Activated CD4-positive, CD25-positive, alpha-beta regulatory T cell treated with anti-CD3 and anti-CD28 coated beads, Interleukin-2, amount 50 U/mL, for 24 hours (primary cell): ENCODE data around the gene CD79A.
A peak's percentile ranks its signal among the peaks of the same experiment; 100 is the strongest.

Experiments
- ATAC-seq, 2 donors: fragments of 150-1000 bp; cut with Tn5 transposase; one replicate each; pipeline ENCODE4 v1.10.0; 2021; ENCODE audit warnings: mild to moderate bottlenecking in 1 of 2, moderate library complexity in 1 of 2

Gene CD79A

DNA sequence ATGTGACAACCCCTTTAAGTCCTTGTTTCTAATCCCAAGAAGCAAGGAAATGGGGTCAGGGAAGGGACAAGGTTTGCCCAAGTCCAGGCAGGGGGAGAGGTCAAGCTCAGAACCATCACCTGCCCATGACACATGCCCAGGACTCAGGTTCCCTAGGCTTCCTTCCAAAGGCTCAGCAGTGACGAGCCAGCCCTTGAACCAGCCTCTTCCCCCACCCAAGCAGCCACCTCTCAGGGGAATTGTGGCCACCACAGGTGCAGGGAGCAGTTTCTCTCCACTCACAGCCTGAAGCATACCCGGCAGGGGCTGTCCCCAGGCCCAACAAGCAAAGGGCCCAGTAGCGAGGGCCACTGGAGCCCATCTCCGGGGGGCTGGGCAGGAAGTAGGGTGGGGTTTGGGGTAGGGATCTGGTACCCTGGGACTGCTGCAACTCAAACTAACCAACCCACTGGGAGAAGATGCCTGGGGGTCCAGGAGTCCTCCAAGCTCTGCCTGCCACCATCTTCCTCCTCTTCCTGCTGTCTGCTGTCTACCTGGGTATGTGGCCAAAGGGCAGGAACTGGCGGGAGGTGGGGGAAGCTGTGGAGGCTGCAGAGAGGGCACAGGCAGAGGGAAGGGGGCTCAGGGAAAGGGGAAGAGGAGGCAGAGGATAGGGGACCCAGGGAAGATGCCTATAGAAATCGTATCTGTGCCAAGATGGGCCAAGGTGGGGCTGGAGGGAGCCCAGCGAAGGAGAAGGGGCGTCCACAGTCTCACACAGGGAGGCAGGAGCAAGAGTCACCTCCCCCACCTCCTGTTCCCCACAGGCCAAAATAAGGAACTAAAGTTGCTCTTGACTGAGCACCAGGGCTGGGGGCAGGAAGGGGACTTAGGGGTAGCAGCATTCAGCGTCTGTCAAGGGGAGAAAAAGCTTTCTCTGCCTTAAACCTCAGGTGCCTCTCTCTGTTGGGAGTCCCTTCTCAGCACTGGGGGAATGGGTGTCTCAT is at the start of gene CD79A:
CD79A (plus strand) TSS at position 433 of the 986 bp plus-strand sequence; CDS start at position 459, 26 bp downstream.
- peak; percentile 17 to 24 for ATAC-seq

DNA sequence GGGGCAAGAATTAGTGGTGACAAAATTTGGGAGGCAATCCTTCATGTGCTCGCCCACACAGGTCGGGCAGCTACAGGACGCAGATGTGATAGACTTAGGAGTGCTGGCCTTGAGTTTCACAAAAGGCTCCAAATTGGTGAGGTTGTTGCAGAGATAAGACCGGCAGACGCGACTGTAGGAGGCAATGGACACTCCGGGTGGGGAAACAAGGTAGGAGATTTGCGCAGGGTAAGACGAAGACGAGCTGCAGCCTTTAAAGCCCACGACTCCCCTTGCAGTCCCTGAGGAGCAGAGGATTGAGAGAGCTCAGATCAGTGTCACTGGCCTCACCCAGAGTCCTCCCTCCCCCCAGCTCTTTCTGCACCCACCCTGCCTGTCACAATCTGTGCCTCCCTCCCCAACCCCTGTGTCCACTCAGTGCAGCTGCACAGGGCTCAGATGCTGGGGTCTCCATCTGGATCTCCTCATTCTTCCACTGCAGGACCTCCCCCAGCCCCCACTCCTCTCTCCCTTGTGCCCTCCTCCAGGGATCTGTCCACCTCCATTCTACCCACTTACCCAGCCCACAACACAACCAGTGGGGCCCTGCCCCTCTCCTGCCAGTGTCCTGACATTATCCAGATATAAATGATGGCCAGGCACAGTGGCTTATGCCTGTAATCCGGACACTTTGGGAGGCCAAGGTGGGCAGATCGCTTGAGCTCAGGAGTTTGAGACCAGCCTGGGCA is 38.9 kb upstream of the CD79A start:
- no peak for ATAC-seq

DNA sequence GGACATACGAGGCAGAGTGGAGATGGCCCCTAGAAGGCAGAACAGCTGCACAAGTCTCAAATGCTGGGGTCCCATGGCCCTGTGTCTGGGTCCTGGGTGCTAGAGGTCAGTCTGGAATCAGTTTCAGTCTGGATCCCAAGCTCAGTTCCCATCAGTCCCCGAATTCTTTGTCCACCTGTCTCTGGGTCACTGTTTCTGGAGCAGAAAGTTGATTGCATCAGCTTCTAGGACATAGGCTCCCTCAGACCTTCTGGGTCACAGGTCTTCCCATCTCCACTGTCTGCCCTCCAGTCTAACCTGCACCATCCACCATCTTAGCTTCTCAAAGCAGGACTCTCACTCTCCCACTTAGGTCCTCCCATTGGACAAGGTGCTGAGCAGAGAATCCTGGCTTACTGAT is 37.9 kb upstream of the CD79A start:
- no peak for ATAC-seq

DNA sequence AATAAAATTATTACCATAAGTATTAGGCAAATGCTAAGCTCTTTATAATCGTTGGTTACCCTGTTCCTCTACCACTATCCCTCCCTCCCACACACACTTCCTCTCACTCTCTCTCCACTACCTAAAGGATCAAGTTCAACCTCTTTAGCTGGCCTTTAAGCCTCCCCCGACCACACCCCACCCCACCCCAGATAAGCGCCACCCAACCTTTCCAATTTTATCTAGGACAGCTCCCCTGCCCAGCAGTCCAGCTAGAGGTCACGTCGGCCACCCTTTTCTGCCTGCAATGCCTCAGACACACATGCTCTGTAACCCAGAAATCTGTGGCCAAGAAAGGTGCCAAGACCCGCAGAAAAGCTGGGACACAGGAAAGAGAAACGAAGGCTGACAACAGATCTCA is 33.7 kb upstream of the CD79A start:
- no peak for ATAC-seq

DNA sequence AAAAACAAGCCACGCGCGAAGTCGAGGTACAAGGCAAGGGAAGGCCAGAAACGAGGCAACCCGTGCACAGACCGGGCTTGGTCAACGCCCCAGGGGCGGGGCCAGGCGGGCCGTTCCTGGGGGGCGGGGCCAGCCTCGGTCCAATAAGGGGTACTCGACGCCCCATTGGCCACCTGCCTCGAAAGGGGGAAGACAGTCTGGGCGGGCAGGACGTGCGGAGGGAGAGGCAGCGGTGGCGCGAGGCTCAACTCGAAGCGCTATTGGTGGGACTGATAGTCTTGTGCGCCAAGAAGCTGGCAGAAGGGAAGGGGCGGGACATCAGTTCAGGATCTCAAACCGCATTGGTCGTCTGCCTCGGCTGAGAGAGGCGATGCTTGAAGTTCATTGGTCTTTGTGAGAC is 32.5 kb upstream of the CD79A start, which contains the start of gene LYPD4:
LYPD4 (minus strand) TSS at position 83 of the 400 bp plus-strand sequence. CDS start 5,398 bp downstream, outside the sequence.
- ATAC-seq = no peak

DNA sequence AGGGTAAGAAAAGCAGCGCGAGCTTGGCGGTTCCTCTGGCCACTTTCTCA is 32.3 kb upstream of the CD79A start, which contains the start of gene DMRTC2:
DMRTC2 (plus strand) TSS at position 42 of the 50 bp plus-strand sequence. CDS start 2,387 bp downstream, outside the sequence.
- no peak for ATAC-seq

DNA sequence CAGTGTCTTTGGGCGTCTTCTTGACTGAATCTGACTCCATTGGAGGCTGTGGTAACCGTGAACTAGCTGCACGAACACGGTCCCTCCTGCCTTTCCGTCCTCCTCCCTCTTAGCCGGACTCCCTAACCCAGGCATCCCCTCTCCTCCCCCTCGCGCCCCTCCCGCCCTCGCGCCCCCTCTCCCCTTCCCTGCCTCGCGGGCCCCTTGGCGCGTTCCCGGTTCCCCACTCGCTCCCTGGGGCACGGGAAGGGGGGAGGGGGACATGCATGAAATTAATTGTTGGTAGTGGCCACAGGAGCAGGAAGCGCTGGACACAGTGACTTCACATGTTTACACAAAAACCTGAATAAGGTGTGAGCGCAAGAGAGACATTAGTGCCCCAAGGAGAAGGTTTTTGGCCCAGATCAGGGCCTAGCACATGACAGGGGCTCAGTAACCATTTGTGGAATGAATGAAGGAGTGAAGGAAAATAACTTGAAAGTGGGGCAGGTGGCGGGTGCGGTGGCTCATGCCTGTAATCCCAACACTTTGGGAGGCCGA is 32.0 kb upstream of the CD79A start:
- ATAC-seq = no peak

DNA sequence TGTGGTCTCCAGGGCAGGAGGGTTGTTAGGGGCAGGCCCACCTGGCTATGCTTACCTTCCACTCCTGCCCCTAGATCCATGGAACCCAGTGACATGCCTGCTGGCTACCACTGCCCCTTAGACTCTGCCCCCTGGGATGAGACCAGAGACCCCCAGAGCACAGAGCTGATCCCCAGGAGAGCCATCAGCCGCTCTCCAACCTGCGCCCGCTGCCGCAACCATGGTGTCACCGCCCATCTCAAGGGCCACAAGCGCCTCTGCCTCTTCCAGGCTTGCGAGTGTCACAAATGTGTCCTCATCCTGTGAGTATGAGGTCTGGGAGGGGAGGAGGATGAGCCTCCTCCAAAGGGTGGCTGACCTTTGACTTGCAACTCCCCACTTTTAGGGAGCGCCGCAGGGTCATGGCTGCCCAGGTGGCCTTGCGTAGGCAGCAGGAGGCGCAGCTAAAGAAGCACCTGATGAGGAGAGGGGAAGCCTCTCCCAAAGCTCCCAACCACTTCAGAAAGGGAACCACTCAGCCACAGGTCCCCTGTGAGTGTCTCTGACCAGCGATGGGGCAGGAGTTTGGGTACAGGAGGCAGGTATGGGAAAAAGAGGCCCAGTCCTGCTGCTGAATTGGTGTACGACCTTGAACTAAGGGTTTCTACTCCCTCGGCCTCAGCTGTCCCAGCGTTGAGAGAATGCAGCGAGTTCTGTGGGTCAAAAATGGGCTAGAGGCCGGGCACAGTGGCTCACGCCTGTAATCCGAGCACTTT is 29.6 kb upstream of the CD79A start:
- ATAC-seq = no peak

DNA sequence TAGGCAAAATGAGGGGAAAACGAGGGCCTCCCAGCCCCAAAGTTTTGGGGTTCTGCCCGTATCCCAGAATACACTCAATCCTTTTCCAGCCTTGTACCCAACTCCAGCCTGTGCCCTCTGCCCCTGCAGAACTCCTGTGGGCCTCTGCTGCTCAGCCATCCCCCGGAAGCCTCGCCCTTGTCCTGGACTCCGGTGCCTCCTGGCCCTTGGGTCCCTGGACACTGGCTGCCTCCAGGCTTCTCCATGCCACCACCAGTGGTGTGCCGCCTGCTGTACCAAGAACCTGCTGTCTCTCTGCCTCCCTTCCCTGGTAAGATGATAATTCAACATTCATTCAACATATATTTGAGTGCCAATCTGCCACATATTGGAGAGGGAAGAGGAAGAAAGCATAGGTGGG is 28.4 kb upstream of the CD79A start:
- ATAC-seq = no peak

DNA sequence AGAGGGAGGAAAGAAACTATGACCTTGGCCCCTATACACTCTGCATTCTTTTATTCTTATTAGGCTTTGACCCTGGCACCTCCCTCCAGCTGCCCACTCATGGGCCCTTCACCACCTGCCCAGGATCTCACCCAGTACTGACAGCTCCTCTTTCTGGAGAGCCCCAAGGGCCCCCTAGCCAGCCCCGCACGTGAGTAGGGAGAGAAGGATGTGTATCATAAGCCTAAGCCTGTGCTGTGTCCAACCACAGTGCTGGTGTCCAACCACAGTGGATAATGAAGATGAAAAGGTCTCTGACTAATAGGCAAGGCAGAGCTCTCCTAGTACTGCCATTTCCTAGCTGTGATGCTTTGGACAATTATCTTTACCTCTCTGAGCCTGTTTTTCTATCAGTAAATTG is 28.0 kb upstream of the CD79A start:
- ATAC-seq = no peak

DNA sequence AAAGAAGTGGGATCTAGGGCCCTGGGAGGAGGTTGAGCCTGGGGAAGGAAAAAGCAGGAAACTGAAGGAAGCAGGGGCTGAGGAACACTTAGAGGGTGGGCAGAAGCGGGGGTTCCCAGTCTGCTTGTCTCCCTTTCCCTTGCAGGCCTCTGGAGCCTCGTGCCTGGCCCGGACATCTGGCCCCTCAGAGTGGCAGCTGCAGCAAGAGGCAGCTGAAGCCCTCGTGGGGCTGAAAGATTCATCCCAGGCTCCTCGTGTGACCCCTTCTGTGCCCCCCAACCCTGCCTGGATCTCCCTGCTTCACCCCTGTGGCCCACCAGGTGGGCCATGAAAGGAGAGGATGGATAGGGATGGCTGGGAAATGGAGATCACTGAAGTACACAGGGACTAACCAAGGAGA is 26.7 kb upstream of the CD79A start:
- ATAC-seq = no peak

DNA sequence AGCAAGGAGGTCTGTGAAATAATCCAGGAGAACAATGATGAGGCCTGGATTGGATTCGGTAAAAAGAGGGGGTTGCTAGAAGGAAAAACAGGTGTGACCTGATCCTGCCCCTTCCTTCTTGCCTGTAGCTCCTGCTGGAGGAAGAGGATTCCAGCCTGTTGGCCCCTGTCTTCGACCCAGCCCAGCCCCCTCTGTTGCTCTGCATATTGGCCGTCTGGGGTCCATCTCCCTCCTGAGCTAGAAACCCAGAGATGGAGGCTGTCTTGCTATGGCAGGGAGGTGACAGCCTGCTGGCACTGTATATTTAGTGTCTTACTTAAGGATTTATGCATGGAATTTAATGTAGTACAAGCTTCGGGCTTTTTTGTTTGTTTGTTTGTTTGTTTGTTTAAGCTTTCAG is 25.6 kb upstream of the CD79A start:
- no peak for ATAC-seq

DNA sequence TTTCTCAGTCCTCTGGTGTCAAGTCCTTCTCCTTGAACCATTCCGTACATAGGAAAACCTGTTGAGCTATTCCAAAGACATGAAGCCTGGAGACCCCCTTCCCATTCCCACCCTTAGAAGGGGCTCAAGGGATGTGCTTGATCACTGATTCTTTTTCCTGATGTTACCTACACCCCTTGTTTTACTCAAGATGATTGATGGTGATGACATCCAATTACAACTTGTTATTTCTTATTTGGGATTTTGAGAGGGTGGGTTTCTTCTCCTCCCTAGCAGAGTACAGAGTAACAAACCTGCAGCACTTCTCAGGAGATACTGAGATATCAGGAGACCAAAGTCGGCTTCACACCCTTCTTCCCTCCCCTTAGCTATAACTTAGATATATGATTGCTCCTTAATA is 23.7 kb upstream of the CD79A start:
- ATAC-seq = no peak

DNA sequence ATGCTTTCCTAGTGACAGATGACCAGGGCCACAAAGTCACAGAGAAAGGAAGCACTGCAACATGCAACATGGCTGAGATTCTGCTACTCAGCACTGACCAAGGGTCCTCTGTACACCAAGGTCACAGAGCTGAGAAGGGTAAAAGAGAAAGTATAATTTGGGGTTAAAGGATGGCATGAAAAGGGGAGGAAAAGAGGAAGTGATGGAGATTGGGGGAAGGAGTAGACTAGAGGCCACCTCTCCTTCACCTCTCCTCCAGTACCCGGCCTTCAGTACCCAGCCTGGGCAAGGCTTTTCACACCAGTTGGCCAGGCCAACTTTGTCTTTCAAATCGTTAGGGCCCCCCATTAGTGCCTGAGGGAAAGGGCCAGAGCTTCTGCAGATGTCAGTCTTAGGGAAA is 23.3 kb upstream of the CD79A start:
- ATAC-seq = no peak

DNA sequence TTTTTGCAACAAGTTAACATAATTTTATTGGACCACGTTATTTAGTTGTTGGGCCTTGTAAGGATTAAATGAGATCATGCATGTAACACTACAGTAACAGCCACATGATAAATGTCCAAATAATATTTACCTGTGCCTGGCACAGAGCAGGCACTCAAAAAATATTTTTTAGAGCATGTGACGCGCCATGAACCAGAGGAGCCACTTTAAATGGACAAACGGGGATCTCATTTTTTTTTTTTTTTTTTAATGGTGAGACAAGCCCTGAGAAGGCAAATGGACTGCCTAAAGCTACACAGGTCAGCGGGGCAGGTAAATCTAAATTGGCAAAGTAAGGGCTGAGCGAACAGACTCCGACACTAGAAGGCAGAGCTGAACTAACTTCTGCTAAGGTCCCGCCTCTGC is 17.9 kb upstream of the CD79A start:
- no peak for ATAC-seq

DNA sequence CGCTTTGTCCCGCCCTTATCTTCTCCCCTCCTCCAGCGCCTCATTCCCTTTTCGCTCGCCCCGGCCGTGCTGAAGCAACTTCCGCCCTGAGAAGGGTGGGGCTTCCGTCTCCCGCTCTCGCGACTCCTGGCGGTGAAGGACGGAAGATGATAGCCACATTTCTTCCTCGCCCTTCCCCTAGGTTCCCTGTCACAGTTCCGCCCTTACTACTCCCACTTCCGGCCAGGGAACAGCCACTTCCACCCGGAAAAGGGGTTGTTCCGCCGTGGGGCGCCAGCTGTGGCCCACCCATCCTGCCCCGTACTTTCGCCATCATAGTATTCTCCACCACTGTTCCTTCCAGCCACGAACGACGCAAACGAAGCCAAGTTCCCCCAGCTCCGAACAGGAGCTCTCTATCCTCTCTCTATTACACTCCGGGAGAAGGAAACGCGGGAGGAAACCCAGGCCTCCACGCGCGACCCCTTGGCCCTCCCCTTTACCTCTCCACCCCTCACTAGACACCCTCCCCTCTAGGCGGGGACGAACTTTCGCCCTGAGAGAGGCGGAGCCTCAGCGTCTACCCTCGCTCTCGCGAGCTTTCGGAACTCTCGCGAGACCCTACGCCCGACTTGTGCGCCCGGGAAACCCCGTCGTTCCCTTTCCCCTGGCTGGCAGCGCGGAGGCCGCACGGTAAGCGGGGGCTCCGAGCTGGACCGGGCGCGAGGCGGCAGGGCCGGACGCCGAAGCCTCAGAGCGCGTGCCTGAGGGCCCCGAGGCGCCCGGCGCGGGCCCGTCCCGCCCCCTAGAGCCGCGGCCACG is 17.3 kb upstream of the CD79A start, which contains the start of gene RPS19:
RPS19 (plus strand) TSS at position 638 of the 801 bp plus-strand sequence. CDS start 520 bp downstream, outside the sequence.
- ATAC-seq = peak; percentile 77 to 84

DNA sequence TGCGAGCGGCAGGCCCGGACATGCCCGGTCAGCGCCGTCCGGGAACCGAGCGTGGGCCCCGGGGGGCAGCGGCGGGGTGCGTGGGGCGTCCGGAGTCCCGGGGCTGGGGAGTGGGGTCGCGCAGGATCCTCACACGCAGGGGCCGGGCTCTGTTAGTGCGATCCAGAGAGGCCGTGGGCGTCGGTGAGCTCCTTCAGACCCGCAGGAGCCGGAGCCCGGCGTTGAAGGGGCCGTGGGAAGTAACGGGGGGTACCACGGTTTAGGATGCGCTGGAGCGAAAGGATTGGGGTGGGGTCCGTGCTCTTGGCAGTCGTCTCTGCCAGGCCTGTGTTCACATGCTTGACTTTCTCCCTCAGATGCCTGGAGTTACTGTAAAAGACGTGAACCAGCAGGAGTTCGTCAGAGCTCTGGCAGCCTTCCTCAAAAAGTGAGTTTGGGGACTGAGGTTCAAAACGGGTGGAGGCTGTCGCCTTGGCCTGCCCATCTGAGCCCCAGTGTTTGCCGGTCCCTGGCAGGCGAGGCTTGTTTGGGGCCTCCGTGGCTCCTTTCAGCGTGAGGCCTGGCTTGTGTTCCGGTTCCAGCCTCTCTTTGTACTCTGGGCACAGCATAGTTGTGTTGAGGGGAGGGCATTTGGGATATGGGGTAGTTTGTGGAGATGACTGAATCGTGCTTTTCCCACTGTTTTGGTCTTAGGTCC is 16.5 kb upstream of the CD79A start:
- ATAC-seq = no peak

DNA sequence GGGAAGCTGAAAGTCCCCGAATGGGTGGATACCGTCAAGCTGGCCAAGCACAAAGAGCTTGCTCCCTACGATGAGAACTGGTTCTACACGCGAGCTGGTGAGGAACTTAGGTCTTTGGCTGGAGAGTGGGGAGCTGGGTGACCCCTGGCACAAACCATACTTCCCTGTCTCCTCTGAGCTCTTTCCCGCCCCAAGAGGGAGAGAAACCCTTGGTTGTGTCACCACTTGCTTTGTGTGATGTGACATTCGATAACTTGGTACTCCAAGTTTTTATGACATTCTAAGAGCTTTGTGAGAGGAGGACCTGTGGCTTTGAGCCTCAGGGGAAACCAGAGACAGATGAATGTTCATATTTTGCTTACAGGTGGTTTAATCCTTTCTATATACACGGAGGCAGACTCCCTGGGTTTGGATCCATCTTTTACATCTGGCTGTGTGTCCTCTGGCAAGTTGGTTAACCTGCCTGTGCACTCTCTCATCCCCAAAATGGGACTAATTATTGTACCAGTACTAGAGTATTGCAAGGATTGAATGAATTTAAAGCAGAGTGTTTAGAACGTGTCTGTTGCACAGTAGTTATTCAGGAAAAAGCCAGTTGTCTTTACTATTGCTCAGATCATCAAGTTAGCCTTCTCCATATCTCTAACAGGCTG is 15.8 kb upstream of the CD79A start:
- no peak for ATAC-seq

DNA sequence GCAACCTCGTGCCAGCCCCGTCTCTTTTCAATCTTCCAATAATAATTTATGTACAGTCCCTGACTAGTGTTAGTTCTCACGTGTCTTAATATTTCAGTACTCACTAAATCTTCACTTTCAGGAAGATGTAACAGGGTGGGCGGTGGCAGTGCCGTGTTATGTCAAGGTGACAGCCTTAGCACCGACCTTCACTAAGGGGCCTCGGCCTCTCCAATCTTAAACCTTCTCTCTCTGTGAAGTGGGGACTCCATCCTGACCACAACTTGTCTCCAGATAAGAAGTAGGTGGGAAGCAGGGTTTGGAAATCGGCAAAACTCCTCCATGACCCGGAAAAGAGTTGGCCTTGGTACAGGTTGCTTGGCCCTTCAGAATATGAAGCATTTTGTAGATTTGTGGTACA is 15.2 kb upstream of the CD79A start:
- no peak for ATAC-seq

DNA sequence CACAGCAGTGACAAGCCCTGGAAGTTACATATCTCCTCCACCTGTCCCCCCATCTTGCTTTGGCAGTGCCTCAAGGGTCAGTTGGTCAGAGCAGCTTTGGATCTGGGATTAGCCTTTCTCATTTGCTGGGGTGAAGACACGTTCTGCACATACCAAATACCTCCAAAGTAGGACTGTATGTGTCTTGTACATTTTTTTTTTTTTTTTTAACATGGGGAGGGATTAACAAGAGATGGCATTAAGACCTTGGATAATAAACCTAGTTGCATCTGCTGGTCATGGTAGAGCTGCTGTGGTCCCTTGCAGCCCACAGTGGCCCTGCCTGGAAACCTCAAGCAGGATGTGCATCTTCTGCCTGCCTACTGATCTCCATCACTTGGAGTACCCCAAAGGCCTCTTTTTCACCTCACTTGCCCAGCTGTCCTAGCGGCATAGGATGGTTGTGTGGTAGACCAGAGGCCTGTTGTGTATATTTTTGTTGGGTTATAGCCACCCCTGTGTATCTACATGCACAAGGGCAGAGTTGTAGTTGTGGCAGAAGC is 14.6 kb upstream of the CD79A start:
- ATAC-seq = no peak
